NOMO-1 (cell line): ENCODE results near the gene SPEN.
A peak's percentile ranks its signal among the peaks of the same experiment; 100 is the strongest.
"Not testable (repeated sequence)": the region's sequence is repeated elsewhere in the genome, so short reads cannot be mapped to it uniquely, and the experiment has no call there.

ENCODE experiments used
- DNase-seq, 2 experiments: peaks; one replicate each; lab custom pipeline; 2025; ENCODE audit not compliant: unreplicated experiment in 2 of 2; lab: John Stamatoyannopoulos, UW

SPEN gene

DNA sequence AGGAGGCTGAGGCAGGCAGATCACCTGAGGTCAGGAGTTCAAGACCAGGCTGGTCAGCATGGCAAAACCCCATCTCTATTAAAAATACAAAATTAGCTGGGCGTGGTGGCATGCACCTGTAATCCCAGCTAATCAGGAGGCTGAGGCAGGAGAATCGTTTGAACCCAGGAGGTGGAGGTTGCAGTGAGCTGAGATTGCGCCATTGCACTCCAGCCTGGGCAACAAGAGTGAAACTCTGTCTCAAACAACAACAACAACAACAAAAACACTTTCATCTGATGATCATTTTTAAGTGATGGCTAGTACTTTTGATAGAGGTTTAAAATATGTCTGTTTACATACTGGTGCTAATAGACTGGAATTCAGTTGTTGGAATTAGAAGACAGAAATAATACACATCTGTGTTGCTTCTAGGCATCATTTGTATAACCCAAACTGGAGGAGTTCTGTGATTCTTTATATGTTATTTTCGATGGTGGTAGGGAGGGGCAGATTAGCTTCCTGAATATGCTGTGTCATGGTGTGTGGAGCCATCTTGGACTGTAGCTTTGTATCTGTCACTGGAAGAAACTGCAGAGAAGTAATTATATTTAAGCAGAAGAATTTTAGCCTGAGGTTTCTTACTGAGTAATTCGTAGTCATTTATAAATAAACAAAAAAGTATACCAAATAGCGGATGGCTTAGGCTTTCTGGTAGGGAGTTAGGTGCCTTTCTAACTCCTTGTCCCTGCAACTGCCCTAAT lies 45.5 kb downstream of the SPEN start:
- peak in 1 of 2 experiments; percentile 19 for DNase-seq

DNA sequence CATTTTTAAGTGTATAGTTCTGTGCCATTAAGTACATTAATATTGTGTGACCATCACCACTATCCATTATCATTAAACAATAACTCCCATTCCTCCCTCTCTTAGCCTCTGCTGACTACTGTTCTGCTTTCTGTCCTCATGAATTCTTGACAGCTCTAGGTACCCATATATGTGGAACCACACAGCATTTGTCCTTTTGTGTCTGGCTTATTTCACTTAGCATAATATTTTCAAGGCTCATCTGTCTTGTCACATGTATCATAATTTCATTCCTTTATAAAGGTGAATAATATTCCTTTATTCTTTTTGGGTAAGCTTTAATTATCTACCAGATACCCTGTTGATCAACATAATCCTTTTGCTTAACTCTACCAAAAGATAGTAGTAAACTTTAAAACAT lies 47.7 kb downstream of the SPEN start:
- DNase-seq: no peak

DNA sequence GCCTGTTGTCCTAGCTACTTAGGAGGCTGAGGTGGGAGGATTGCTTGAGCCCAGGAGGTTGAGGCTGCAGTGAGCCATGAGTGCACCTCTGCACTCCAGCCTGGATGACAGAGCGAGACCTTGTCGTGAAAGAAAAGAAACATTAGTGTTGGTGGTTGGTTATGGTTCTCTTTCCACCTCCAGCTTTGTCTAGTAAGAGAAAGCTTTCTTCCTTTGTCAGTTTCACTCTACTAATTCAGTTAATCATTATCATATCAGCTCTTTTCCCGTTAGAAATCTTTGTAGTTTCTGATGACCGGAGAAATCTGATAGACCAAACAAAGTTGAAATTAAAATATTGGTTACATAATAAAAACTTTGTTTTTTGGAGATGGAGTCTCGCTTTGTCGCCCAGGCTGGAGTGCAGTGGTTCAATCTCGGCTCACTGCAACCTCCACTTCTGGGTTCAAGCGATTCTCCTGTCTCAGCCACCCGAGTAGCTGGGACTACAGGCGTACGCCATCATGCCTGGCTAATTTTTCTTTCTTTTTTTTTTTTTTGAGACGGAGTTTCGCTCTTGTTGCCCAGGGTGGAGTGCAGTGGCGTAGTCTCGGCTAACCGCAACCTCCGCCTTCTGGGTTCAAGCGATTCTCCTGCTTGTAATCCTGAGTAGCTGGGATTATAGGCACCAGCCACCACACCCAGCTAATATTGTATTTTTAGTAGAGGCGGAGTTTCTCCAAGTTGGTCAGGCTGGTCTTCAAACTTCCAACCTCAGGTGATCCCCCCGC lies 49.5 kb downstream of the SPEN start:
- DNase-seq: not testable (repeated sequence)

DNA sequence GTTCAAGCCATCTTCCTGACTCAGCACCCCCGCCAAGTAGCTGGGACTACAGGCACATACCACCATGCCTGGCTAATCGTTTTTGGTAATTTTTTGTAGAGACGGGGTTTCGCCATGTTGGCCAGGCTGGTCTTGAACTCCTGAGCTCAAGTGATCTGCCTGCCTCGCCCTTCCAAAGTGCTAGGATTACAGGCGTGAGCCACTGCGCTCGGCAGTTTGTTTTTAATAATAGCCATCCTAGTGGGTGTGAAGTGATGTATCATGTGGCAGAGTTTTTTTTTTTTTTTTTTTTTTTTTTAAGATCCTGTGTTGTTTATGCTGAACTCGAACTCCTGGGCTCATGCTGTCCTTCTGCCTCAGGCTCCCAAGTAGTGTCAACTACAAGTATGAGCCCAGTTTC lies 51.8 kb downstream of the SPEN start:
- no peak for DNase-seq

DNA sequence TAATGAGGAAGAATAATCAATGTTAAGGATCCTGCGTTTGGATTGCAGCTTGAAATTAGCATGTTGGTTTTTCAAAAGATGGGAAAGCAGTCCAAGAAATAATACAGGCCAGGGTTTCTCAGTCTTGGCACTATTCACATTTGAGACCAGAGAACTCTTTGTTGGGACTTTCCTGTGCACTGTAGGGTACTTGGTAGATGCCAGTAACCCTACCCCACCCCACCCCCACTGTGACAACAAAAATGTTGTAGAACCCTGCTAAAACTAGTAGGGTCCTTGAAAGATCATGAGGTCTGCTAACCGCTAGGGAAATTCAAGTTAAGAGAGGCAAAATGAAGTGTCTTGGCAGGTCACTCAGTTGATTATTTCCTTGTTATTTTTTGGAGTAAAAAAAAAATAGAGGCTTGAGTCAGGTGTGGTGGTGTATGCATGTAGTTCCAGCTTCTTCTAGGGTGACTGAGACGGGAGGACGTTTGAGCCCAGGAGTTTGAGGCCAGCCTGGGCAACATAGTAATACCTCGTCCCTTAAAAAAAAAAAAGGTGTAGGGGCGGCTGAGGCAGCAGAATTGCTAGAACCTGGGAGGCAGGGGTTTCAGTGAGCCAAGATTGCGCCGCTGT lies 53.3 kb downstream of the SPEN start:
- DNase-seq: no peak

DNA sequence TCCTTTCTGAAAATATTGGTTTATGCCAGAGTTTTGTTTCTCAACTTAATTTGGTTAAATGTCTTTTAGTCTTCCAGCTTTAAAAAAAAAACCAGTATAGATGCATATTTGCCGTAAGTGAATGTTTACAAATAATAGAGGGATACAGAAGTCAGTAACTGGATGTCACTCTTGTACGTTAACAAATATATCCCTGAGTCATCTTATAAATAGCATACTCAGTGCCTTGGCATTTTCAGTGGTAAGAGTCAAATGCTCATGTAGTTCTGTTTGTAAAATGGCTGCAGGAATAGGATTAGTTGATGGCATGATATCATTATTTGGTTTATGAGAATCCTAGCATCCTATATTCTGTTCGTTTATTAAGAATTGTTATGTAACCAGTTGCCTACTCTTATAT lies 55.4 kb downstream of the SPEN start:
- DNase-seq: no peak

DNA sequence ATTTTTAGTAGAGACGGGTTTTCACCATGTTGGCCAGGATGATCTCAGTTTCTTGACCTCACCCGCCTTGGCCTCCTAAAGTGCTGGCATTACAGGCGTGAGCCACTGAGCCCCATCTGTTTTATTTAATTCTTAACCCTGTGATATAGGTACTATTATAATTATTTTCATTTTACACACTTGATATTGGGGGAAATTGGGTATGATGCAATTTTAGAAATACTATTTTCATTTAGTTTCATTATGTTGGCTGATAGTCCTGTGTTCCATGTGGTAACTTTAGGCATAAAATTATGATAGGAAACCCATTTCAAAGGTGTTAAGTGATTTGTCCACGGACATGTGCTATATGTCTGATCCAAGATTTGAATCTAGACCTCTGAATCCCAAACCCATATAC lies 61.1 kb downstream of the SPEN start:
- DNase-seq: no peak

DNA sequence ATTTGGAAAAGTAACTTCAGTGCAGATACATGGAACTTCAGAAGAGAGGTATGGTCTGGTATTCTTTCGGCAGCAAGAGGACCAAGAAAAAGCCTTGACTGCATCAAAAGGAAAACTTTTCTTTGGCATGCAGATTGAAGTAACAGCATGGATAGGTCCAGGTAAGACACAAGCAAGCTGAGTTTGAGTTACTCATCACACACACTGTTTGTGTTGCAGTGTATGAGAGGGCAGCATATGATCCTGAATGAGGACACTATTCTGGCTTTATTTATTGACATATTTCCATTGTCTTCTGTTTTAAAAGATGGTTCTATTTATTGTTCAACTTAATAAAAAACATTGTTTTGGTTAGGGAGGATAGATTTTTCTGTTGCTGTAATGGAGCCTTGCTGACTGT lies 63.6 kb downstream of the SPEN start:
- DNase-seq: no peak

DNA sequence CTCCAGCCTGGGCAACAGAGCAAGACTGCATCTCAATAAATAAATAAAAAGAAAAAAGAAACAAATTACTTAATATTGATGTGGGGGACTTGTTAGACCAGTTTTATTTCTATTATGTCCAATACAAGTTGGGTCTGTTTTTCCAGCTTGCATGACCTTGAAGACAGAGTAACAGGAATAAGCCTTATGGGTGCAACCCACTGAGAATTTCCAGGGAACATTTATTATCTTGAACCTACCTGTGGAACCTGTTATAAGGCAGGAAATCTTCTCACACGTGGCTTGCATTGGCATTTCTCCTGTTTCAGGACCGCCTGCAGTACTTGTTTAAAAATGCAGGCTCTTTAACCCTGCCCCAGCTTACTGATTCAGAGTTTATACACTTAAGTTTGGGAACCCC lies 64.4 kb downstream of the SPEN start:
- no peak for DNase-seq

DNA sequence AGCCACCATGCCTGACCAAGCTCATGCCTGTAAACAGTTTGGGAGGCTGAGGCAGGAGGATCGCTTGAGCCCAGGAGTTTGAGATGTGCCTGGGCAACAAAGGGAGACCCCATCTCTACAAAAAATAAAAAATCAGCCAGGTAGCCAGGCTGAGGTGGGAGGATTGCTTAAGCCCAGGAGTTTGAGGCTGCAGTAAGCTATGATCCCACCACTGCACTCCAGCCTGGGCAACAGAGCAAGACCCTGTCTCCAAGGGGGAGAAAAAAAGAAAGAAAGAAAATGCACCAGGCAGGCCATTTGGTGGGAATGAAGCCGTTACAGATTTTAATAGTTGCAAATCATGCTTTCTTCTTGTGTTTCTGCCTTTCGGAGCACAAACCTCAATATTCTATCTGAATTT lies 66.1 kb downstream of the SPEN start:
- DNase-seq: not testable (repeated sequence)

DNA sequence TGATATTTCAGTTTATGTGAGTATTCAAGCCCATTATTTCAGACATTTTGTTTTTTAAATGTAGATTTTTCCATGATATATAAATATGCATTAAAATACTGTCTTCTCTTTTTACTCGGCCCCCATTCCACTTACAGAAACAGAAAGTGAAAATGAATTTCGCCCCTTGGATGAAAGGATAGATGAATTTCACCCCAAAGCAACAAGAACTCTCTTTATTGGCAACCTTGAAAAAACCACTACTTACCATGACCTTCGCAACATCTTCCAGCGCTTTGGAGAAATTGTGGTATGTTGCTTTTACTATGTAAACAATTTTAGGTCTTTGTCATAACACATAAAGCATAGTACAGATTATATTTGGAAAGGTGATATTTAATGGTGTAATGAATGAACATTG lies 68.5 kb downstream of the SPEN start:
- DNase-seq: no peak

DNA sequence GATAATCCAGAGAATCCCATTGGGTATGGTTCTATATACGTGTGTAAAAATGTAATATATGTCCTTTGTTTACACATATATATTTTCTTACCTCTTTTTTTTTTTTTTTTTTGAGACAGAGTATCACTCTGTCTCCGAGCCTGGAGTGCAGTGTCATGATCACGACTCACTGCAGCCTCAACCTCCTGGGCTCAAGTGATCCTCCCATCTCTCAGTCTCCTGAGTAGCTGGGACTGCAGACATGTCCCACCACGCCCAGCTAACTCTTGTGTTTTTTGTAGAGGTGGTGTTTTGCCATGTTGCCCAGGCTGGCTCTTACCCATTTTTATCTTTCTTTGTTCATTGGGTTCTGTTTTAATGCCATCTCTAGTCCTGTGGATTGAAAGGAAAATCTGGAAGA lies 68.9 kb downstream of the SPEN start:
- DNase-seq: no peak

DNA sequence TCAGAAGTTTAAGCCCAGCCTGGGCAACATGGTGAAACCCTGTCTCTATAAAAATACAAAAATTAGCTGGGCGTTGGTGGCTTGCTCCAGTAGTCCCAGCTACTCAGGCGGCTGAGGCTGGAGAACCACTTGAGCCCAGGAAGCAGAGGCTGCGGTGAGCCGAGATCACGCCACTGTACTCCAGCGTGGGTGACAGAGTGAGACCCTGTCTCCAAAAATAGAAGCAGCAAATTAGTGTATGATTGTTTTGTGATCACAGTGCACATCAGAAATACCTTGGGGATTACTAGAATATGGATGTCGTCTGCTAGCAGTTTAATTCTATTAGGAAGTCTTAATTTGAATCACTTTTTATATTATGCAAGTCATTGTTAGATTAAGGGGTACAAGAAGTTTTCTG lies 69.4 kb downstream of the SPEN start:
- DNase-seq: no peak

DNA sequence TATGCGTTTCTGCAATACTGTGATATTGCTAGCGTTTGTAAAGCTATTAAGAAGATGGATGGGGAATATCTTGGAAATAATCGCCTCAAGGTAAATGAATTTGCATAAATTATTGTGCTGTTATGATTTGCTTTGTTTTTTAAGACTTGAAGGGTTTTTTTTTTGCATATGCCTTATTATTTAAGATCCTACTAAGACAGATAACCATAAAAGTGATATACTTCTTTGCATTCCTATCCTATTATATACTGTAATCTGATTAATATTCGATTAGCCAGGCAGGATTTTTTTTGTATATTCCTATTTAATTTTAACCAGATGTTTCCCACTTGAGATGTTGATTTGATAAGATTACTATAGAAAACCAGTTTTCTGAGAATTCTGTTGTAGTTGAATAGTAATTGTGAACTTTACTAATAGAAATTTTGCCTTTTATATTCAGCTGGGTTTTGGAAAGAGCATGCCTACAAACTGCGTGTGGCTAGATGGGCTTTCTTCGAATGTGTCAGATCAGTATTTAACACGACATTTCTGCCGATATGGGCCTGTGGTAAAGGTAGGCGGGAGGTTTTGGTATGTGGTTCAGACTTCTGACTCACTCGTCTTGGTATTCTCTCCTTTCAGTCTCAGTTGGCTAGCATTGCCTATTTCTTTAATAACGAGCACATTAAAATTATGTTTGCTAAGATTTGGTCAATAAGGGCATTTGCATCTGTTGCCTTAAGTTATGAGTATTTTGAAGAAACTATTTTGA lies 71.6 kb downstream of the SPEN start:
- no peak for DNase-seq

DNA sequence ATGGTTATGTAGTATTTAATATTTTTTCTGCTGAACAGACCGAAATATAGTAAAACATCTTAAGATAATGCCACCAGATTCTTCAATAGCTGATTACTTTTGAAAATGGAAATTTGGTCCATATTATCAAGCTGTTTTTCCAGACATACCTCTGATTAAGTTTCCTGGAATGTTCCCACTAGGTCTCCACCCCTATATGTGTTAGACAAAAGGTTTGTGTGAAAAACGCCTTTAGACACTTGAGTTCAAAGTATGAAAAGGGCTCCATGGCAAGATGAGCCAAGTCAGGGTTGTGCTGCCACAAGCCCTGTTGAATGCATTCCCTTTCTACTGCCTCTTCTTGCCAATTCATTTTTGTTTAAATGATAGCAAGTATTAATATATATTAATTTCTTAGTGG lies 75.7 kb downstream of the SPEN start:
- DNase-seq: no peak

DNA sequence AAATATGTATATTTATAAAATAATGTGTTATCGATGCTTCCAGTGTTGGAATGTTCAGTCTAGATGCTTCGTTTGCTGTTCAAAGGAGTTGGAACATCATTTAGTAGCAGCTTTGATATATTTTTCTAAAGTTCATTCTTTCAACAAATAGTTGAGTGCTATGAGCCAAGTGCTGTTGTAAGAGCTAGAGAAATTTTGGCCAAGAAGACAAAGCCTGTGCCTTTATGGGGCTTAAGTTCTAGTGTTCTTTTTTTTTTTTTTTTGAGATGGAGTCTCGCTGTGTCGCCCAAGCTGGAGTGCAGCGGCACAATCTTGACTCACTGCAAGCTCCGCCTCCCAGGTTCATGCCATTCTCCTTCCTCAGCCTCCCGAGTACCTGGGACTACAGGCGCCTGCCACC lies 78.9 kb downstream of the SPEN start:
- DNase-seq: not testable (repeated sequence)

DNA sequence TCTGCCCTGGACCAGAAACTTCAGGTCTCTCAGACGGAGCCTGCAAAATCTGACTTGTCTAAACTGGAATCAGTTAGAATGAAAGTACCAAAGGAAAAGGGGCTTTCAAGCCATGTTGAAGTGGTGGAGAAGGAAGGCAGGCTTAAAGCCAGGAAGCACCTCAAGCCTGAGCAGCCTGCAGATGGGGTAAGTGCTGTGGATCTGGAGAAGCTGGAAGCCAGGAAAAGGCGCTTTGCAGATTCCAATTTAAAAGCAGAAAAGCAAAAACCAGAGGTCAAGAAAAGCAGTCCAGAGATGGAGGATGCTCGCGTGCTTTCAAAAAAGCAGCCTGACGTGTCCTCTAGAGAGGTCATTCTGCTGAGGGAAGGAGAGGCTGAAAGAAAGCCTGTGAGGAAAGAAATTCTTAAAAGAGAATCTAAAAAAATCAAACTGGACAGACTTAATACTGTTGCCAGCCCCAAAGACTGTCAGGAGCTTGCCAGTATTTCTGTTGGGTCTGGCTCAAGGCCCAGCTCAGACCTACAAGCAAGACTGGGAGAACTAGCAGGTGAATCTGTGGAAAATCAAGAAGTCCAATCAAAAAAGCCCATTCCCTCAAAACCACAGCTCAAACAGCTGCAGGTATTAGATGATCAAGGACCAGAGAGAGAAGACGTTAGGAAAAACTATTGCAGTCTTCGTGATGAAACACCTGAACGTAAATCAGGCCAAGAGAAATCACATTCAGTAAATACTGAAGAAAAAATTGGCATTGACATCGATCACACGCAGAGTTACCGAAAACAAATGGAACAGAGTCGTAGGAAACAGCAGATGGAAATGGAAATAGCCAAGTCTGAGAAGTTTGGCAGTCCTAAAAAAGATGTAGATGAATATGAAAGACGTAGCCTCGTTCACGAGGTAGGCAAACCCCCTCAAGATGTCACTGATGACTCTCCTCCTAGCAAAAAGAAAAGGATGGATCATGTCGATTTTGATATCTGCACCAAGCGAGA lies 81.8 kb downstream of the SPEN start:
- DNase-seq: no peak

DNA sequence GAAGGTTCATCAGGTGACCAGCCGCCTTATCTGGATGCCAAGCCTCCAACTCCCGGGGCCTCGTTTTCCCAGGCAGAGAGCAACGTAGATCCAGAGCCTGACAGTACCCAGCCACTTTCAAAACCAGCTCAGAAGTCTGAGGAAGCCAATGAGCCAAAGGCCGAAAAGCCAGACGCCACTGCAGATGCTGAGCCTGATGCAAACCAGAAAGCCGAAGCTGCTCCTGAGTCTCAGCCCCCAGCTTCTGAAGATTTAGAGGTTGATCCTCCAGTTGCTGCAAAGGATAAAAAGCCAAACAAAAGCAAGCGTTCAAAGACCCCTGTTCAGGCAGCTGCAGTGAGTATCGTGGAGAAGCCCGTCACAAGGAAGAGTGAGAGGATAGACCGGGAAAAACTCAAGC lies 83.9 kb downstream of the SPEN start:
- DNase-seq: no peak

DNA sequence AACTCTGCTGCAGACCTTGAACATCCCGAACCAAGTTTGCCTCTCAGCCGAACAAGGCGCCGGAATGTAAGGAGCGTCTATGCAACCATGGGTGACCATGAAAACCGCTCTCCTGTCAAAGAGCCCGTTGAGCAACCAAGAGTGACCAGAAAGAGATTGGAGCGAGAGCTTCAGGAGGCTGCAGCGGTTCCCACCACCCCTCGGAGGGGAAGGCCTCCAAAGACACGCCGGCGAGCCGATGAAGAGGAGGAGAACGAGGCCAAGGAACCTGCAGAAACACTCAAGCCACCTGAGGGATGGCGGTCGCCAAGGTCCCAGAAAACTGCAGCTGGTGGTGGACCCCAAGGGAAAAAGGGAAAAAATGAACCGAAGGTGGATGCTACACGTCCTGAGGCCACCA lies 84.4 kb downstream of the SPEN start:
- no peak for DNase-seq

DNA sequence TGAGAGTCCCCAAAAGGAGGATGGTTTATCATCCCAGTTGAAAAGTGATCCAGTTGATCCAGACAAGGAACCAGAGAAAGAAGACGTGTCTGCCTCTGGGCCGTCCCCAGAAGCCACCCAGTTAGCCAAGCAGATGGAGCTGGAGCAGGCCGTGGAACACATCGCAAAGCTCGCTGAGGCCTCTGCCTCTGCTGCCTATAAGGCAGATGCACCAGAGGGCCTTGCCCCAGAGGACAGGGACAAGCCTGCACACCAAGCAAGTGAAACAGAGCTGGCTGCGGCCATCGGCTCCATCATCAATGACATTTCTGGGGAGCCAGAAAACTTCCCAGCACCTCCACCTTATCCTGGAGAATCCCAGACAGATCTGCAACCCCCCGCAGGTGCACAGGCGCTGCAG lies 85.1 kb downstream of the SPEN start:
- no peak for DNase-seq
